HepG2 (cell line): Measurements from ENCODE around the gene RFC1. TPM values are rescaled to one million over a fixed set of nuclear protein-coding genes. Genes with fewer than 3 reads are reported as not detected.
A peak's percentile ranks its signal among the peaks of the same experiment; 100 is the strongest.

Source experiments
- CC2D1A ChIP-seq: sonication (generic); formaldehyde crosslinking; IDR thresholded peaks from 2 replicates; pipeline ENCODE4 v1.8.1; 2023; ENCODE audit warnings: mild to moderate bottlenecking, missing genetic modification reagents
- ELF4 ChIP-seq: sonication (generic); formaldehyde crosslinking; IDR thresholded peaks from 2 replicates; pipeline ENCODE4 v1.5.0; 2020; ENCODE audit warnings: missing genetic modification reagents, mild to moderate bottlenecking, moderate library complexity, borderline replicate concordance
- ETV5 ChIP-seq: IDR thresholded peaks from 2 replicates; pipeline ENCODE4 v1.6.1; 2018; ENCODE audit warnings: missing biosample characterization, missing genetic modification reagents, inconsistent platforms, borderline replicate concordance
- FOXA1 ChIP-seq, 2 experiments: fragments of 450-650 bp in 1 of 2; sonication (generic) in 1 of 2; formaldehyde crosslinking in 1 of 2; IDR thresholded peaks; 2 replicates each; pipeline versions ENCODE4 v1.4.0 to v1.6.1; 2016 to 2020; ENCODE audit warnings: missing genetic modification reagents in 1 of 2
- NFIB ChIP-seq: sonication (generic); formaldehyde crosslinking; IDR thresholded peaks from 2 replicates; pipeline ENCODE4 v1.9.0; 2021; ENCODE audit warnings: missing genetic modification reagents, mild to moderate bottlenecking, borderline replicate concordance
- POLR2A ChIP-seq, 2 experiments: IDR thresholded peaks; 2 replicates each; pipeline ENCODE4 v1.6.1; 2011; ENCODE audit warnings: low read depth in 2 of 2, low read length in 2 of 2, mild to moderate bottlenecking in 1 of 2, moderate library complexity in 1 of 2; ENCODE audit not compliant: insufficient read depth in 1 of 2
- RBAK ChIP-seq: sonication (generic); formaldehyde crosslinking; IDR thresholded peaks from 2 replicates; pipeline ENCODE4 v1.5.1; 2020; ENCODE audit warnings: mild to moderate bottlenecking, missing genetic modification reagents
- RBFOX2 ChIP-seq: fragments of 200-400 bp; formaldehyde crosslinking; IDR thresholded peaks from 2 replicates; pipeline ENCODE4 v1.6.1; 2017; ENCODE audit warnings: low read depth, mild to moderate bottlenecking, low read length
- RBM39 ChIP-seq: fragments of 200-400 bp; formaldehyde crosslinking; IDR thresholded peaks from one replicate; pipeline ENCODE4 v1.6.1; 2018; ENCODE audit warnings: antibody characterized with exemption, mild to moderate bottlenecking, low read depth, low read length; ENCODE audit not compliant: poor library complexity, severe bottlenecking
- SP1 ChIP-seq, 2 experiments: fragments of 450-650 bp in 1 of 2; sonication (generic) in 1 of 2; formaldehyde crosslinking in 1 of 2; IDR thresholded peaks; 2 replicates each; pipeline versions ENCODE4 v1.4.0 to v1.6.1; 2016 to 2020; ENCODE audit warnings: missing genetic modification reagents in 1 of 2
- SPEN ChIP-seq: sonication (generic); formaldehyde crosslinking; IDR thresholded peaks from 2 replicates; pipeline ENCODE4 v1.5.1; 2020; ENCODE audit warnings: low read depth, mild to moderate bottlenecking, missing genetic modification reagents
- SRF ChIP-seq: IDR thresholded peaks from 2 replicates; pipeline ENCODE4 v1.6.1; 2011; ENCODE audit warnings: mild to moderate bottlenecking, low read depth, low read length, moderate library complexity
- SYNCRIP ChIP-seq: fragments of 200-400 bp; formaldehyde crosslinking; IDR thresholded peaks from 2 replicates; pipeline ENCODE4 v1.6.1; 2018; ENCODE audit warnings: mild to moderate bottlenecking, low read depth, low read length; ENCODE audit not compliant: insufficient read depth
- TBX3 ChIP-seq: fragments of 450-650 bp; IDR thresholded peaks from 2 replicates; pipeline ENCODE4 v1.6.1; 2017; ENCODE audit warnings: antibody characterized with exemption, mild to moderate bottlenecking, inconsistent platforms, borderline replicate concordance
- ZBTB7B ChIP-seq: sonication (generic); formaldehyde crosslinking; IDR thresholded peaks from 2 replicates; pipeline ENCODE4 v1.4.0; 2020; ENCODE audit warnings: missing genetic modification reagents
- ZNF136 ChIP-seq: sonication (generic); formaldehyde crosslinking; IDR thresholded peaks from 2 replicates; pipeline ENCODE4 v1.8.1; 2022; ENCODE audit warnings: low read depth, mild to moderate bottlenecking, moderate library complexity, missing genetic modification reagents
- ZNF3 ChIP-seq: IDR thresholded peaks from 2 replicates; pipeline ENCODE4 v1.7.0; 2017; ENCODE audit warnings: inconsistent platforms
- ZNF530 ChIP-seq: sonication (generic); formaldehyde crosslinking; IDR thresholded peaks from 2 replicates; pipeline ENCODE4 v1.5.0; 2020; ENCODE audit warnings: low read depth, mild to moderate bottlenecking, missing genetic modification reagents
- ZNF747 ChIP-seq: sonication (generic); formaldehyde crosslinking; IDR thresholded peaks from 2 replicates; pipeline ENCODE4 v1.8.1; 2023; ENCODE audit warnings: missing genetic modification reagents, mild to moderate bottlenecking, borderline replicate concordance
- polyA plus RNA-seq, 8 experiments: library from polyadenylated mRNA; depleted of rRNA in 3 of 8; stranded (reverse) in 7 of 8; unstranded in 1 of 8; fragments of >200 nt; fragmentation: Illumina TruSeq in 4 of 8; extraction: Trizol in 4 of 8; gene quantifications; 2 replicates each; pipeline versions ENCODE4 v1.2.1 to v1.2.3, GENCODE V29; 2011 to 2016; ENCODE audit warnings: low read depth in 4 of 8, missing spikeins in 1 of 8, mixed read lengths in 1 of 8; ENCODE audit not compliant: insufficient read depth in 1 of 8
- total RNA-seq, 5 experiments: library from RNA; depleted of rRNA; stranded (reverse); fragments of >200 nt; fragmentation: Illumina TruSeq; extraction: Trizol; gene quantifications; 2 replicates each; pipeline ENCODE4 v1.2.3, GENCODE V29; 2016; ENCODE audit warnings: low read depth in 1 of 5
- TF ChIP-seq, protein P1 (sequence below), 2 experiments: IDR thresholded peaks; 2 replicates each; pipeline ENCODE4 v1.6.1; 2011 to 2012; ENCODE audit warnings: low read length in 2 of 2, borderline replicate concordance in 1 of 2, low read depth in 1 of 2, mild to moderate bottlenecking in 1 of 2, moderate library complexity in 1 of 2
- TF ChIP-seq, protein P2 (sequence below): sonication (generic); formaldehyde crosslinking; IDR thresholded peaks from 2 replicates; pipeline ENCODE4 v1.5.1; 2020; ENCODE audit warnings: missing genetic modification reagents, mild to moderate bottlenecking, borderline replicate concordance
- TF ChIP-seq, protein P3 (sequence below): sonication (generic); formaldehyde crosslinking; IDR thresholded peaks from 2 replicates; pipeline ENCODE4 v1.9.0; 2021; ENCODE audit warnings: missing genetic modification reagents, mild to moderate bottlenecking, borderline replicate concordance

The RFC1 gene
- total and polyA plus RNA-seq, 2 of the 13 experiments (the other 11 are each of a cell fraction or from before 2014, with no cell fraction given) = 15.9 to 78.8 TPM

DNA sequence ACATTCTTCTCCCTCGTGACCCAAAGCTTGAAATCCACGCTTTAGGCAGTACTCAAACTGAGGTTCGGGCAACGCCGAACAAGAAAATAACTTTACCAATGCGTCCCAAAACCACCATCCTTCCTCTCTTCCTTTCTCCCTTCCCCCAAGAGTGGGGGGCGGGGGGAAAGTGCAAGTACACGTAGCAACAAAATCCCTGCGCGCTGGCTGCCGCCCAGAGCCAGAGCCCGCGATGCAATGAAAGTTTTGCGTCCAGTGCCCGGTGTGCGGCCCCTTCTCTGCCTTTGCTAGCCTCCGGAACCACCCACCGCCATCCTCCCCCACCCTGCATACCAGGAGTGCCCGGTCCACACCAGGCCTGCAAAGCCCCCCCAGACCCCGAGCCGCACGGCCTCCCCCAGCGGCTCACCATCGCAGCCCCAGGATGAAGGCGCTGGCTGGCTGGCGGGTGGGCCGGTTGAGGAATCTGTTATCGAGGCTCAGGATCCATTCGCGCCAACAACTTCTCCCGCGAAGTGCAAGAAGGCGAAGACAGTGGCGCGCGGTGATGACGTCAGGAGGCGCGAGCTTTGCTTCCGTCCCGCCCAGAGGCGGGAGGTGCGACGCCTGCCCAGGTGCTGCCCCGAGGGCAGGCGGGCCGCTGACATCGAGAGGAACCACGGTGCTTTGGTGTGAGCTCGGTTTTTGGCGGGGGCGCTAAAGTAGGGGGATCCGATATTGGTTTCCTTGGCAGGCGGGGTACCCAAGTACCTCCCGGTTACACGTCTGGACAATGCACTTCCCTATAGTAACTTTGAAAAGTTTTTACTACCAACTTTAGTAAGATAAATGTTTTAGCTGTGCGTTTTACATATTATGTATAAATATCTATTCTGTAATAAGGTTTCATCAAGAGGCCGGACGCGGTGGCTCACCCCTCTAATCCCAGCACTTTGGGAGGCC is at the start of gene RFC1 (continued):
- TF ChIP-seq, protein P1, sequence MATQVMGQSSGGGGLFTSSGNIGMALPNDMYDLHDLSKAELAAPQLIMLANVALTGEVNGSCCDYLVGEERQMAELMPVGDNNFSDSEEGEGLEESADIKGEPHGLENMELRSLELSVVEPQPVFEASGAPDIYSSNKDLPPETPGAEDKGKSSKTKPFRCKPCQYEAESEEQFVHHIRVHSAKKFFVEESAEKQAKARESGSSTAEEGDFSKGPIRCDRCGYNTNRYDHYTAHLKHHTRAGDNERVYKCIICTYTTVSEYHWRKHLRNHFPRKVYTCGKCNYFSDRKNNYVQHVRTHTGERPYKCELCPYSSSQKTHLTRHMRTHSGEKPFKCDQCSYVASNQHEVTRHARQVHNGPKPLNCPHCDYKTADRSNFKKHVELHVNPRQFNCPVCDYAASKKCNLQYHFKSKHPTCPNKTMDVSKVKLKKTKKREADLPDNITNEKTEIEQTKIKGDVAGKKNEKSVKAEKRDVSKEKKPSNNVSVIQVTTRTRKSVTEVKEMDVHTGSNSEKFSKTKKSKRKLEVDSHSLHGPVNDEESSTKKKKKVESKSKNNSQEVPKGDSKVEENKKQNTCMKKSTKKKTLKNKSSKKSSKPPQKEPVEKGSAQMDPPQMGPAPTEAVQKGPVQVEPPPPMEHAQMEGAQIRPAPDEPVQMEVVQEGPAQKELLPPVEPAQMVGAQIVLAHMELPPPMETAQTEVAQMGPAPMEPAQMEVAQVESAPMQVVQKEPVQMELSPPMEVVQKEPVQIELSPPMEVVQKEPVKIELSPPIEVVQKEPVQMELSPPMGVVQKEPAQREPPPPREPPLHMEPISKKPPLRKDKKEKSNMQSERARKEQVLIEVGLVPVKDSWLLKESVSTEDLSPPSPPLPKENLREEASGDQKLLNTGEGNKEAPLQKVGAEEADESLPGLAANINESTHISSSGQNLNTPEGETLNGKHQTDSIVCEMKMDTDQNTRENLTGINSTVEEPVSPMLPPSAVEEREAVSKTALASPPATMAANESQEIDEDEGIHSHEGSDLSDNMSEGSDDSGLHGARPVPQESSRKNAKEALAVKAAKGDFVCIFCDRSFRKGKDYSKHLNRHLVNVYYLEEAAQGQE (IDR thresholded peaks at IDR 0.05; ENCODE audit: borderline replicate concordance in 1 of 2, low read depth in 1 of 2, low read length in 2 of 2) = peak in 1 of 2 experiments; percentile 60; a peak in 1 of 4 replicates
- TF ChIP-seq ZNF530 (CRISPR knock-in tag) (0 out of 2 replicates have a peak, but pooled peaks have one; percentile 65), ZNF3 (CRISPR knock-in tag) (no peak), ZBTB7B (peak; percentile 77), TBX3 (peak; percentile 71; the same call in 1 of the 2 replicates), SPEN (CRISPR knock-in tag) (peak; percentile 94), NFIB (CRISPR knock-in tag) (no peak), SYNCRIP (no peak), SRF (peak; percentile 51), RBAK (CRISPR knock-in tag) (no peak), SP1 (IDR thresholded peaks at IDR 0.05) (no peak), SP1 (CRISPR knock-in tag; IDR thresholded peaks at IDR 0.05) (peak; percentile 88), ZNF136 (CRISPR knock-in tag) (peak; percentile 98), POLR2A (IDR thresholded peaks at IDR 0.05; ENCODE audit: insufficient read depth in 1 of 2, low read depth in 2 of 2, low read length in 2 of 2) (peak; percentile 65 to 77), ZNF747 (CRISPR knock-in tag) (peak; percentile 89), RBFOX2 (peak; percentile 87), RBM39 (peak; percentile 84), ELF4 (CRISPR knock-in tag) (peak; percentile 60; the same call in 1 of the 2 replicates), ETV5 (CRISPR knock-in tag) (peak; percentile 85), FOXA1 (IDR thresholded peaks at IDR 0.05) (no peak), FOXA1 (CRISPR knock-in tag; IDR thresholded peaks at IDR 0.05) (peak; percentile 42; the same call in 1 of the 2 replicates), CC2D1A (CRISPR knock-in tag) (no peak)
- TF ChIP-seq, protein P2, sequence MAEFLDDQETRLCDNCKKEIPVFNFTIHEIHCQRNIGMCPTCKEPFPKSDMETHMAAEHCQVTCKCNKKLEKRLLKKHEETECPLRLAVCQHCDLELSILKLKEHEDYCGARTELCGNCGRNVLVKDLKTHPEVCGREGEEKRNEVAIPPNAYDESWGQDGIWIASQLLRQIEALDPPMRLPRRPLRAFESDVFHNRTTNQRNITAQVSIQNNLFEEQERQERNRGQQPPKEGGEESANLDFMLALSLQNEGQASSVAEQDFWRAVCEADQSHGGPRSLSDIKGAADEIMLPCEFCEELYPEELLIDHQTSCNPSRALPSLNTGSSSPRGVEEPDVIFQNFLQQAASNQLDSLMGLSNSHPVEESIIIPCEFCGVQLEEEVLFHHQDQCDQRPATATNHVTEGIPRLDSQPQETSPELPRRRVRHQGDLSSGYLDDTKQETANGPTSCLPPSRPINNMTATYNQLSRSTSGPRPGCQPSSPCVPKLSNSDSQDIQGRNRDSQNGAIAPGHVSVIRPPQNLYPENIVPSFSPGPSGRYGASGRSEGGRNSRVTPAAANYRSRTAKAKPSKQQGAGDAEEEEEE = no peak
- TF ChIP-seq, protein P3, sequence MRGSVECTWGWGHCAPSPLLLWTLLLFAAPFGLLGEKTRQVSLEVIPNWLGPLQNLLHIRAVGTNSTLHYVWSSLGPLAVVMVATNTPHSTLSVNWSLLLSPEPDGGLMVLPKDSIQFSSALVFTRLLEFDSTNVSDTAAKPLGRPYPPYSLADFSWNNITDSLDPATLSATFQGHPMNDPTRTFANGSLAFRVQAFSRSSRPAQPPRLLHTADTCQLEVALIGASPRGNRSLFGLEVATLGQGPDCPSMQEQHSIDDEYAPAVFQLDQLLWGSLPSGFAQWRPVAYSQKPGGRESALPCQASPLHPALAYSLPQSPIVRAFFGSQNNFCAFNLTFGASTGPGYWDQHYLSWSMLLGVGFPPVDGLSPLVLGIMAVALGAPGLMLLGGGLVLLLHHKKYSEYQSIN = peak; percentile 55; the same call in 1 of the 2 replicates
